Activated T-cell treated with anti-CD3 and anti-CD28 coated beads for 24 hours (primary cell): Measurements from ENCODE around the gene BUB1B.
A peak's percentile ranks its signal among the peaks of the same experiment; 100 is the strongest.
"Not testable (repeated sequence)": the region's sequence is repeated elsewhere in the genome, so short reads cannot be mapped to it uniquely, and the experiment has no call there.

Experiments
- DNase-seq: peaks from one replicate; pipeline ENCODE4 v3.0.0-alpha.2; 2020; ENCODE audit warnings: low read depth

Gene BUB1B

GRCh38 chr15:40160689-40161688, at the start of gene BUB1B:
Gene BUB1B (plus strand): TSS chr15:40161069. CDS start chr15:40161221, 152 bp downstream.
- DNase-seq = peak; percentile 92

DNA sequence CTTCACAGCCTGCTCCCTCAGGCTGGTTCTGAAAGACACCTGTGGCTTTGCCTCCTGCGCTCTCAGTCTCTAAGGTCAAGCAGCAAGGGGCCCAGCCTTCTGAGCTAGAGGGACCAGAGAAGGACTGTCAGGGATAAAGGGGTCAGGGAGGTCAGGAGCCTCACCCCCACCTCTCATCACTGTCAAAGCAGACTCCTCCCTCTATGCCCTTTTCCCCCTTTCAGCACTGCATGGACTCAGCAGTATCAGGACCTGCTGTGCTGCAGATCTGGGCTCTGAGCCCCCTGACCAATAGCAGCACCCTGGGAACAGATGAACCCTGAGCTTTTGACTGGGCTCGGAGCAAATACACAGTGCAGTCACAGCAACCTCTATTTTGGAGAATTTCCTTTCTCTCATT, 49.0 kb upstream of the BUB1B start:
- DNase-seq = no peak

DNA sequence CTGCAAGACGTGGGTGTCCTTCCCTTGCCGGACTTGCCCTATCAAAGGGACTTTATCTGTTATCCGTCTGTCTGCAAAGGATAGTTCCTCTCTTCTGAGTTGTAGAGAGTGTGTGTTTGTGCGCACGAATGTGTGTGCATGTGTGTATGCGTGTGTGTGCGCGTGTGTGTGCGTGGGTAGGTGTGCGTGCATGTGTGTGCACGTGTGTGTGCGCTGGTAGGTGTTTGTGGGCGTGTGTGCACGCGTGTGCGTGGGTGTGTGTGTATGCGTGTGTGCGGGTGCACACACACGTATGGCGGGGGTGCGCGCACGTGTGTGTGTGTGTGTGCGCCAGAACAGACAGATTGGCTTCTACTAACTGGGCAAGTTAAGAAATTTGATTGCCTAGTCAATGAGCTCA, 48.1 kb upstream of the BUB1B start:
- DNase-seq = no peak

DNA sequence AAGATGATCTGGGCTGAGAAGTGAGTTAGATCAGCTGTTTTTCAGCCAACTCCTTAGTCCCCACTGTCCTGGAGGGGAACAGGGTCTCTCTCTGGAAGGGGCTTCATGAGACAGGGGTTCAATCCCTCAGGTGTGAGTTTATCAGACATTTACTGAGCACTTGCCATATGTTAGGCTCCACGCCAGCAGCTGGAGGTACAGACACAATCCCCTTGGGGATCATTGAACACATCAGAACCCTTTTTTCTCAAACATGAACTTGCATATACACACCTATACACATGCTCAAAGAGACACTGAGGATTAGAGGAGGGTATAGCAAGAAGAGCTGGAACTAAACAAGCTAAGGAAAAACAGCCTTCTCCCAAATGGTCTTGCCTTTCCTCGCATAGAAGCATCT, 46.7 kb upstream of the BUB1B start:
- no peak for DNase-seq

GRCh38 chr15:40115106-40115505, 45.8 kb upstream of the BUB1B start:
- DNase-seq = not testable (repeated sequence)

GRCh38 chr15:40115670-40116093, 45.2 kb upstream of the BUB1B start:
- DNase-seq = no peak

DNA sequence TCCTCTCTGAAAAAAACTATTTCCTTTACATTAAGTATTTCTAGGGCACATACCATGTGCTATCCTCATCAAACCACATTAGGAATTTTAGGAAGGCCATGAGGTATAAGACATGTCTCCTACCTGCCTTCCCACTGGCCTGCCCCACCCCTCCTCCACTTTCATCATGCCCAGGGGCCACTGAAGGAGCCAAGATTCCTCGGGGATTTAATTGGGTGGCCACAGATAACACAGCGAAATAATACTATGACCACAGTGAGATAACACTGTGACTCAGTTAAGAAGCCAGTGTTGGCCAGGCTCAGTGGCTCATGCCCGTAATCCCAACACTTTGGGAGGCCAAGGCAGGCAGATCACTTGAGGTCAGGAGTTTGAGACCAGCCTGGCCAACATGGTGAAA, 42.4 kb upstream of the BUB1B start:
- no peak for DNase-seq

GRCh38 chr15:40121911-40122638, 38.8 kb upstream of the BUB1B start:
- no peak for DNase-seq

- DNase-seq = not testable (repeated sequence)
Measured at GRCh38 chr15:40122989-40123388, 37.9 kb upstream of the BUB1B start.

- DNase-seq = not testable (repeated sequence)
Measured at GRCh38 chr15:40123863-40124262, 37.0 kb upstream of the BUB1B start.

DNA sequence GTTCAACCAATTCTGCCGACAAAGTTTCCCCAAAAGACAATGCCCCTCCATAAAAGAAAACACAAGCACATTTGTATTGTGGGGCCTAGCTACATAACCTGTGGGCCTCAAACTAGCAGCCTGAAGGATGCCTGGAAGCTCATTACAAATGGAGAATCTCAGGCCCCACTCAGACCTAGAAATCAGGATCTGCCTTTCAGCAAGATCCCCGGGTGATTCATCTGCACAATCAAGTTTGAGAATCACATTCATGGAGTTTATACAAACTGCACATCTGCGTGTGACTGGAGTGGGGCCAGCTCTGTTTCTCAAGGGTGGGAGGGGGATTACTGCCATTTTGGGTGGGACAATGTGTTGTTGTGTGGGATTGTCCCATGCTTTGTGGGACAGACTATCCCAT, 36.5 kb upstream of the BUB1B start:
- not testable (repeated sequence) for DNase-seq

DNA sequence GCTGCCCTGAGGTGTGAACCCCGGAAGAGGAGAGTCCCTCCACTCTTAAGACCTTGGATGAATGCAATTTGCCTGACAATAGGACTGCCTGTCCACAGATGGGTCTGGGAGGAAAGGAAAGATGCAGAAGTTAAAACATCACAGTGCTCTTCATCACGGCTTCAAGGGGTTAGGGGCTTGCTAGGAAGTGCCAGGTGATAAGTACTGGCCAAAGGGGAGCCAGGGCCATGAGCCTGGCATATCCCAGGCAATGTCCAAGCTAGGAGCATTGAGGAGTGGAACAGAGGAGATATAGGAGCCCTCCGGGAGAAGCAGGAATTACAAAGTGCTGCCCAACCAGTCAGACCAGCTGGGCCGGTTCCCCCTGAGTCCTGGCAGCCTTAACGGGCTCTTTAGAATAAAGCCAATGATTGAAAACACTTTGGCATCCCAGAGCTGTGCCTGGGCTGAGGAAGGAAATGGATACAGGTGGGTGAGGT, 36.0 kb upstream of the BUB1B start:
- not testable (repeated sequence) for DNase-seq

- no peak for DNase-seq
Measured at GRCh38 chr15:40125950-40126349, 34.9 kb upstream of the BUB1B start.

DNA sequence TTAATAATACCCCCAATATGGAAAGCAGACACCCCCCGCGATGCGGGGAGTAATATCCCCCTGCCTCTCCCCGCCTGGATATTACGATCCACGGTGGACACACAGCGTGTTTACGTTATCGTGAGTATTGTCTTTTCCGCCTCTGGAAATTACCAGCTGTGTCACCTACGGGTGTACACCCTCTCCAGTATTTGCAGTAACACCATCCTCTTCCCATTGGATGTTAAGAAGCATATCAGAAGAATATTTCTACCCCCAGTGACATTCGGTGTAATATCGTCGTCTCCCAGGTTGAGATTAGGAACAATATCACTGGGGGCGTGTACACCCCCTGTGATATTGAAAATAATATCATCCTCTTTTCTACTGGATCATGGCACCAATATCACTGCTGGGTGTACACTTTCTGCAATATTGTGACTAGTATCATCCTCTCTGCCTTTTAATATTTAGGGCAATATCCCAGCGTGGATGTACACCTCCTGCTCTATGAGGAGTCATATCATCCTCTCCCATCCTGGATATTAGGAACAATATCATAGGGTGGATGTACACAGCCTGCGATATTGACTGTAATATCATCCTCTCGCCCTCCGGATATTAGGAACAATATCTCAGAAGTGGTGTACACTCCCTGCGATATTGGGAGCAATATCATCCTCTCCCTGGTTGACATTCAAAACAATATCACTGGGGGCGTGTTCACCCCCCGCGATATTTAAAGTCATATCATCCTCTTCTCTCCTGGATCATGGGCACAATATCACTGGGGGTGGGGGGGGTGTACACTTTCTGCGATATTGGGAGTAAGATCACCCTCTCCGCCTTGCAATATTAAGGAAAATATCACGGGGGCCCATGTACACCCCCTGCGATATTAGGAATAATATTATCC, 31.9 kb upstream of the BUB1B start:
- DNase-seq = no peak

- no peak for DNase-seq
Measured at GRCh38 chr15:40130118-40130517, 30.8 kb upstream of the BUB1B start.

- DNase-seq = no peak
Measured at GRCh38 chr15:40130799-40131502, 29.9 kb upstream of the BUB1B start.

GRCh38 chr15:40133544-40133943, 27.3 kb upstream of the BUB1B start:
- DNase-seq = no peak

- no peak for DNase-seq
Measured at GRCh38 chr15:40134885-40135284, 26.0 kb upstream of the BUB1B start.

GRCh38 chr15:40135846-40136450, 24.9 kb upstream of the BUB1B start:
- DNase-seq = not testable (repeated sequence)

GRCh38 chr15:40136470-40137302, 24.2 kb upstream of the BUB1B start:
- DNase-seq = no peak
